GM12891 (cell line): ENCODE results near the gene RNPS1.
"Not testable (repeated sequence)": the region's sequence is repeated elsewhere in the genome, so short reads cannot be mapped to it uniquely, and the experiment has no call there.

Experiments
- DNase-seq: peaks from one replicate; pipeline ENCODE4 v3.0.0; 2011; ENCODE audit warnings: low spot score; ENCODE audit not compliant: insufficient read length
- FAIRE-seq: peaks from 2 replicates; lab custom pipeline; 2011; peaks lifted over from hg19 to GRCh38; lab: Jason Lieb, UNC
- PAX5 ChIP-seq: IDR thresholded peaks from 2 replicates; pipeline ENCODE4 v1.6.1; 2011; ENCODE audit warnings: low read length, moderate library complexity, mild to moderate bottlenecking; ENCODE audit not compliant: insufficient read depth, severe bottlenecking
- POLR2A ChIP-seq: IDR thresholded peaks from 2 replicates; pipeline ENCODE4 v1.6.1; 2011; ENCODE audit warnings: low read depth, low read length, control low read depth
- POLR2AphosphoS5 ChIP-seq: IDR thresholded peaks from 2 replicates; pipeline ENCODE4 v1.6.1; 2011; ENCODE audit warnings: low read depth, low read length, control low read depth
- POU2F2 ChIP-seq: IDR thresholded peaks from 2 replicates; pipeline ENCODE4 v1.6.1; 2011; ENCODE audit warnings: low read depth, mild to moderate bottlenecking, control low read depth, low read length, moderate library complexity
- SPI1 ChIP-seq: IDR thresholded peaks from 2 replicates; pipeline ENCODE4 v1.6.1; 2011; ENCODE audit warnings: low read depth, low read length, control low read depth
- TAF1 ChIP-seq: IDR thresholded peaks from 2 replicates; pipeline ENCODE4 v1.6.1; 2011; ENCODE audit warnings: low read depth, low read length, control low read depth

Gene RNPS1

DNA sequence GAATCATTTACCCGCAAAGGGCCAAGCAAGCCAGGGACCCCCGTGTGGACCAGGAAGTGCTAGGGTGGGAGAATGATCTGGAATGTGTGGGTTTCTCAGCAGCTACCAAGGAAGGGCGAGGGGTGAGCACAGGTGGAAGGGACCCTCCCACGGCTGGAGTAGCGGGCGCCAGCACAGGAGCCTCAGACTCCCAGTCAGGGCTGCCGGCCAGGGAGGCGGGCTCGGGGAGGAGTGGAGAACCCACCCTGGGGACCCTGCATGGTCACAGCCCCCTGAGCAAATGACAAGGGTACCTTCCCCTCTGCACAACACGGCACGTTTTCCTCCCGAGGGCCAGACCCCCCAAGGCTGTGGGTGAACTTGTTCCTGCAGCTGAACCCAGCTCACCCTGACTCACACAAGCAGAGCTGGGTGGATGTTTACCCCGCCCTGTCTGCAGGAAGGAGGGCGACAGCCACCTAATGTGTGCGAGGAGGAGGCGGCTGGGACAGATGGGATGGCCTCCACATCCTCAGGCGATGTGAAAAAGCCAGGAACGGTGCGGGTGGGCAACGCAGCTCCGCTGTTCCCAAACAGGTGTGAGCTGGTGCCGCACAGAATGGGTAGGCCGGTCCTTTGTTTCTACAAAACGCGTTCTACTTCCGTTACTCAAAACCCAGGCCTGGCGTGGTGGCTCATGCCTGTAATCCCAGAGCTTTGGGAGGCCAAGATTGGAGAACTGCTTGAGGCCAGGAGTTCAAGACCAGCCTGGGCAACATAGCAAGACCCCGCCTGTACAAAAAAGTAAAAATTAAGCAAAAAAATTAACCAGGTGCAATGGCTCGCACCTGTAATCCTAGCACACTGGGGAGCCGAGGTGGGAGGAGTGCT lies 22.8 kb downstream of the RNPS1 start:
- no peak for FAIRE-seq
- DNase-seq, result no peak
- TF ChIP-seq POLR2A (no peak), PAX5 (no peak), SPI1 (no peak), POLR2AphosphoS5 (no peak), POU2F2 (no peak), TAF1 (no peak)

DNA sequence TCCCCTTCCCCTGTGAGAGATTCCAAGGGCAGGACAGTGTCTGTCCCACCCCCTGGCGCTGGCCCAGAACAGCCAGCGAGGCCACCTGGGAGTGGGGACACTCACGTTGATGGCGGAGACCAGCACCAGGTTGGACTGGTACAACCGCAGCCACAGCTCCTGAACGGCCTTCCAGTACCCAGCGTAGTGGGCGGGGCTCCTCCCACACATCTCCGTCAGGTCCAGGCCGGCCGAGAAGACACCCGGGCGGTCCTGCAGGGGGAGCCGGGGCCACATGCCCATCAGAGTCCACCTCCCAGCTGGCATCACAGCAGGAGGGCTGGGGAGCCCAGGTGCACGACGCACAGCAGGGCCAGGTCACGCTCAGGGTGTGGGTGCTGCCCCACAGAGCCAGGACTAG lies 23.6 kb downstream of the RNPS1 start:
- FAIRE-seq (no peak), DNase-seq (no peak)
- no peak for TF ChIP-seq SPI1
- TF ChIP-seq POLR2A, result no peak
- TF ChIP-seq POU2F2, result no peak
- no peak for TF ChIP-seq TAF1
- TF ChIP-seq POLR2AphosphoS5, result no peak
- TF ChIP-seq PAX5, result no peak

DNA sequence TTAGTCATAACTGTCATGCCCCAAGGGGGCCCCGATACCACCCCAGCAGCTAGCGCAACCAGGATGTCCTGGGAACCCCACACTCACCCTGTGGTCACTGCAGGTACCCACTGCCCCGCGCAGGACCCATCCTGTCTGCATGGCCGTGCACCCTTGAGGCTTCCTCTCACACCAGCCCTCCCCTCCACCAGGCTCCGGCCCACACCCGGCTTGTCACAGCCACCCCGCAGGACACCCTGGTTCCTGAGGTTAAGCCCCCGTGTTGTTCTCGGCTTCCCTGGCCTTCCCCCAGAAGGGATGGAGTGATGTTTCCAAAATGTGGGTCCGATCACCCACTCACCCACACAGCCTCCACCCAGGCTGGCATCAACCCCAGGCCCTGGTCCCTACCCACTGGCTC lies 24.1 kb downstream of the RNPS1 start:
- FAIRE-seq (no peak), DNase-seq (no peak)
- no peak for TF ChIP-seq POU2F2
- TF ChIP-seq TAF1, result no peak
- TF ChIP-seq PAX5, result no peak
- no peak for TF ChIP-seq POLR2A
- TF ChIP-seq SPI1, result no peak
- no peak for TF ChIP-seq POLR2AphosphoS5

DNA sequence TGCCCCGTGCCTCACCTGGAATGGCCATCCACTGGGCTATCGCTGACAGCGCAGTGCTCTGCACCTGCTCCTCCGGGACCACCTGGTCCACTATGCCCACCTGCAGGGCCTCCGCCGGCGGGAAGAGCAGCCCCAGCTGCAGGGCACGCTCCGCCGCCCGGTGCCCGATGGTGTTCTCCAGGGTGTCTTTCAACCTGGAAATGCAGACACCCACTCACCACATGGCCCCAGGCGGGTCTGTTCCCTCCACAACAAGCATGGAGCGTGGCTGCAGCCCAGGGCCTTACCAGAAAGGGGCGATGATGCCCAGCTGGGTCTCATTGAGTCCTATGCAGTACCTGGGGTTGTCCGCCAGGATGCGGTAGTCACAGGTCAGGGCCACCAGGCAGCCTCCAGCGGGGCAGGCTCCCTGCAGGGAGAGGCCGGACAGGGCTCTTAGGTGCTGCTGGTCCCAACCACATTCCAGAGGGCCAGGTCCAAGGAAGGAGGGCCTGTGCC lies 24.8 kb downstream of the RNPS1 start:
- TF ChIP-seq SPI1 (no peak), TAF1 (no peak), POLR2A (no peak), POLR2AphosphoS5 (no peak), PAX5 (no peak), POU2F2 (no peak)
- DNase-seq (no peak), FAIRE-seq (no peak)

DNA sequence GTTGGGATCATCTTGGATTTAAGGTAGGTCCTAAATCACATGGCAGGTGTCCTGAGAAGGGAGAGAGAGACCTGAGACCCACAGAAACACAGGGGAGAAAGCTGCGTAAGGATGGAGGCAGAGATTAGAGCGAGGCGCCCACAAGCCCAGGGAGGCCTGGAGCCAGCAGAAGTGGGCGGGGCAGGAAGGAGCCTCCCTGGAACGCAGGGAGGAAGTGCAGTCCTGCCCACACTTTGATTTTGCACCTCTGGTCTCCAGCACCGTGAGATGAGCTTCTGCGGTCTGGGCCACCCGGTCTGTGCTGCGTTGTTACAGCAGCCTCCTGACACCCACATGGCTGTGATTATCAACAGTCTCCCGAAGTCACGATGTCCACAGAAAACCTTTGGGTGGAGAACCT lies 25.3 kb downstream of the RNPS1 start:
- no peak for DNase-seq
- TF ChIP-seq SPI1, result no peak
- TF ChIP-seq POU2F2, result no peak
- TF ChIP-seq POLR2A, result no peak
- no peak for TF ChIP-seq PAX5
- no peak for TF ChIP-seq POLR2AphosphoS5
- no peak for TF ChIP-seq TAF1
- no peak for FAIRE-seq

DNA sequence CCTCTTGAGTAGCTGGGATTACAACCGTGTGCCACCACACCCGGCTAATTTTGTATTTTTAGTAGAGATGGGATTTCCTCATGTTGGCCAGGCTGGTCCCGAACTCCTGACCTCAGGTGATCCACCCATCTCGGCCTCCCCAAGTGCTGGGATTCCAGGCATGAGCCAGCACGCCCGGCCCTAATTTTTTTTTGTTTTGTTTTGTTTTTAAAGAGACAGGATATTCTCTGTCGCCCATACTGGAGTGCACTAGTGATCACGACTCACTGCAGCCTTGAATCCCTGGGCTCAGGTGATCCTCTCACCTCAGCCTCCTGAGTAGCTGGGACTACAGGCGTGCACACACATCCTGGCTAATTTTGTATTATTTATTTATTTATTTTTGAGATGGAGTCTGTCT lies 27.6 kb downstream of the RNPS1 start:
- not testable (repeated sequence) for FAIRE-seq, DNase-seq

DNA sequence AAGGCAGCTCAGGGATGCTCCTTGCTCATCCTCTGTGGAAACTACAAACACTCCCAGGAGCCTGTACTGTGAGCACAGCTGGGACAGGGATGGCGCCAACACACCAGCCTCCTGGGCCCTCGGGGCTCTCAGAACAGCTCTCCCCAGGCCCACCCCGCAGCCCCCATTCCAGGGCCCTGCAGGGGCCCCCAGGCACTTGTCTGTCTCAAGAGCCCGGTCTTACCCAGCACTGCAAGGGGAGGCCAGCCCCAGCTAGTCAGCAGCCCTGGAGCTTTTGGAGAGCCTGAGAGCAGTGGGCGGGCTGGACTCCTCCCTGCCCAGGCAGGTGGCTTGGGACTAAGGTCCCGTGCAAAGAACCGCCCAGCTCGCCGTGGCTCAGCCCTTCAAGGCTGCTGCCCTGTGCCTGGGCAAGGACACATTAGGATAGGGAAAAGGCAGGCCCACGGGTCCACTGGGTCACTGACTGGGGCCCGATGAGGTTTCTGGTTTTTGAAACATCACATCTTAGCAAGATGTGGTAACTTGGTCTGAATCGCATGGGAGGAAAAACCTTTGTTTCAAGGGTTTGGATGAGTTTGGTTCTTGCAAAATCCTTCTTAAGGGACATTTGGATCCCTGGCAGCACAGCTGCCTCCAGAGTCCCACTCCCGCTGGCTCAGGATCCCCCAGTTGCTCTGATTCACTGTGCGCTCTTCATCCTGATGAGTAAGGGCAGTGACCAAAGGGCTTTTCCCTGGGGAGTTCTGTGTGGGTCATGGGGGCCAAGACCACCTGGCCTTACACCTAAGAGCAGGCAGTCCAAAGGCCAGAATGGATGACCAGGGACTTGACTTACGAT lies 28.9 kb downstream of the RNPS1 start:
- DNase-seq (no peak), FAIRE-seq (no peak)
- TF ChIP-seq SPI1 (no peak), POLR2A (no peak), POU2F2 (no peak), TAF1 (no peak), POLR2AphosphoS5 (no peak)

DNA sequence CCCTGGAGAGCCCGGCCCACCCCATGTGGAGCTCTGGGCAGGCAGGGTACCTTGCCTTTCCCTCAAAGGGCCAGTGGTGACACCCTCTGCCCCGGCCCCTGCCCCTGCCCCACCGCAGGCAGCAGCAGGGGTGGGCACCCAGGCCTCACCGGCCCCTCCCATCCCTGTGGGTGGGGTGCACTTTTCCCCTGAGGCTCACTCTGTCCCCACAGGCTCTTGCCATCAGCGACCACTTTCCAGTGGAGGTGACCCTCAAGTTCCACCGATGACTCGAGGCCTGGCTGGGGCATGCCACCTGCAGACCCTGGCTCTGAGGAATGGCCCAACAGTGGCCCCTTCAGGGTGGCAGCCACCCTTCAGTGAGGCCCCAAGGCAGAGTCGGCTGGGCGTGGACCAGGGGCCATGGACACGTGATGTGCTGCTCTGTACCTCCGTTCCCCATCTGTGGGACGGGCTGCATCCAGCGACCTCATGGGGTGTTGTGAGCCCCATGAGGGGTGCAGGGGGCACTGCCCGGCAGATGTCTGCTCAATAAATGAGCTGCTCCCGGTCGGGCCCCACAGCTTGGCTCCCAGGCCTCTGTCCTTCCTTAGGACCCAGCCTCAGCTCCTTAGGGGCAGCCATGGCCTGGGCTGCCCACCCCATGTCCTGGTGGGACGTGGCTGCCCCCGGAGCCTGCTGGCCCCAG lies 29.6 kb downstream of the RNPS1 start:
- no peak for FAIRE-seq
- TF ChIP-seq PAX5, result no peak
- no peak for TF ChIP-seq POLR2AphosphoS5
- TF ChIP-seq SPI1, result no peak
- TF ChIP-seq TAF1, result no peak
- no peak for TF ChIP-seq POLR2A
- TF ChIP-seq POU2F2, result no peak
- no peak for DNase-seq

DNA sequence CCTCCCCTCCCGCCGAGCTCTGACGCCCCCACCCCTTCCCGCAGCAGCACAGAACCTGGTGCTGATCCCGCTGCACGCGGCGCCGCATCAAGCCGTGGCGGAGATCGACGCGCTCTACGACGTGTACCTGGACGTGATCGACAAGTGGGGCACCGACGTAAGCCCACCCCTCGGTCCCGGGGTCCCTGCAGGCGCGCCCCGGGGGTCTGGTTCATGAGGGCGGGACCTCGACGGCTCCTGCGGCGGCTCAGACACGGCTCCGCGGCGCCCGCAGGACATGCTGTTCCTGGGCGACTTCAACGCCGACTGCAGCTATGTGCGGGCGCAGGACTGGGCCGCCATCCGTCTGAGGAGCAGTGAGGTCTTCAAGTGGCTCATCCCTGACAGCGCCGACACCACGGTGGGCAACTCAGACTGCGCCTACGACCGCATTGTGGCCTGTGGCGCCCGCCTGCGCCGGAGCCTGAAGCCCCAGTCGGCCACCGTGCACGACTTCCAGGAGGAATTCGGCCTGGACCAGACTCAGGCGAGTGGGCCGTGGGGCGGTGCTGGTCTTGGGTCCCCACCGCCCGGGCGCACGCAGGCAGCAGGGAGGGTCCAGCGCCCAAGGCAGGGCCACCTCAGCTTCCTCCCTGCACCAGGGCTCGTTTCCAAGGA lies 30.3 kb downstream of the RNPS1 start:
- TF ChIP-seq POU2F2 (no peak), POLR2A (0 out of 2 replicates have a peak, but pooled peaks have one; percentile 19)
- FAIRE-seq, result no peak
- no peak for DNase-seq

DNA sequence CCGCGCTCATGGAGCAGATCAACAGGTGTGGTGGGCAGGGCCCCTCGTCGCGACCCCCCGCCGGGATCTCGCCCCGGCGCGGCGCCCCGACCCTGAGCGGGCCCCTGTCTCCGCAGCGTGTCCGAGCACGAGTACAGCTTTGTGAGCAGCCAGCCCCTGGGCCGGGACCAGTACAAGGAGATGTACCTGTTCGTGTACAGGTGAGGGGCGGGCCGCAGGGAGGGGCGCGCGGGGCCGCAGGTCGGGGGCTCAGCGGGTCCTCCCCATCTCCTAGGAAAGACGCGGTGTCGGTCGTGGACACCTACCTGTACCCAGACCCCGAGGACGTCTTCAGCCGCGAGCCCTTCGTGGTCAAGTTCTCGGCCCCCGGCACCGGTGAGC lies 30.8 kb downstream of the RNPS1 start:
- TF ChIP-seq PAX5 (no peak), POU2F2 (no peak), SPI1 (no peak), POLR2A (no peak), POLR2AphosphoS5 (no peak), TAF1 (no peak)
- no peak for DNase-seq
- FAIRE-seq, result no peak
